Spinal cord (tissue), 10 donors: Measurements from ENCODE around the gene LRRC59. TPM values are rescaled to one million over a fixed set of nuclear protein-coding genes. Genes with fewer than 3 reads are reported as not detected.
"Not testable (repeated sequence)": the region's sequence is repeated elsewhere in the genome, so short reads cannot be mapped to it uniquely, and the experiment has no call there.

ENCODE experiments used
- DNase-seq, 6 donors: peaks; one replicate each; pipeline versions ENCODE4 v3.0.0 to v3.0.0-alpha.2; 2013 to 2015; ENCODE audit warnings: low spot score in 6 of 6, low read depth in 4 of 6
- H3K27ac ChIP-seq: one replicate; pipeline ENCODE4 v1.5.1; 2013; ENCODE audit warnings: low read depth, low read length, control low read depth
- H3K27me3 ChIP-seq: one replicate; pipeline ENCODE4 v1.6.1; 2013; ENCODE audit warnings: low read length; ENCODE audit not compliant: control insufficient read depth, insufficient read depth
- H3K36me3 ChIP-seq: one replicate; pipeline ENCODE4 v1.6.1; 2013; ENCODE audit warnings: low read length; ENCODE audit not compliant: control insufficient read depth, insufficient read depth
- H3K4me1 ChIP-seq: one replicate; pipeline ENCODE4 v1.6.1; 2013; ENCODE audit warnings: low read length; ENCODE audit not compliant: control insufficient read depth, insufficient read depth
- H3K4me3 ChIP-seq: one replicate; pipeline ENCODE4 v1.5.1; 2013; ENCODE audit warnings: low read depth, low read length, control low read depth
- H3K9me3 ChIP-seq: one replicate; pipeline ENCODE4 v1.6.1; 2013; ENCODE audit warnings: low read length; ENCODE audit not compliant: control insufficient read depth, insufficient read depth
- WGBS: methylation state at CpG from one replicate; pipeline ENCODE4 v1.1.5; 2013; ENCODE audit warnings: missing lambda C conversion rate; ENCODE audit not compliant: insufficient coverage; 5-methylcytosine and 5-hydroxymethylcytosine counted together
- polyA plus RNA-seq, 2 donors: library from polyadenylated mRNA; unstranded; fragments of 120-200 nt; gene quantifications; one replicate each; pipeline ENCODE4 v1.2.1, GENCODE V29; 2013; ENCODE audit not compliant: insufficient read length in 2 of 2
- small RNA-seq: library from RNA; depleted of rRNA; stranded (forward); fragments of <200 nt; gene quantifications from one replicate; pipeline ENCODE3, GENCODE V24; 2014; ENCODE audit warnings: low replicate concordance
- total RNA-seq, 2 donors: library from RNA; depleted of rRNA in 1 of 2; stranded (reverse); fragments of 120-200 nt in 1 of 2; fragments of >200 nt in 1 of 2; gene quantifications; one replicate each; pipeline versions ENCODE4 v1.2.3 to v1.2.4, GENCODE V29; 2013 to 2014
- donor health status: healthy.

Gene LRRC59
- total and polyA plus RNA-seq, 4 donors = 45.7 to 63.9 (median 54.2) TPM

GRCh38 chr17:50339381-50339780 lies 57.9 kb downstream of the LRRC59 start:
- Histone ChIP-seq H3K27ac (no peak overlapping the region), H3K27me3 (peaks cover 2% of the 10 kb centered on the region), H3K36me3 (no peaks in the 10 kb centered on the region), H3K4me1 (no peaks in the 10 kb centered on the region), H3K4me3 (no peak overlapping the region), H3K9me3 (peaks cover 3% of the 10 kb centered on the region)
- no peak for DNase-seq

GRCh38 chr17:50338645-50339044 lies 58.7 kb downstream of the LRRC59 start:
- H3K4me3 ChIP-seq = no peak overlapping the region
- no peaks in the 10 kb centered on the region for H3K4me1 ChIP-seq
- H3K27ac ChIP-seq = no peak overlapping the region
- peaks cover 2% of the 10 kb centered on the region for H3K27me3 ChIP-seq
- no peak for DNase-seq
- H3K36me3 ChIP-seq = no peaks in the 10 kb centered on the region
- peaks cover 3% of the 10 kb centered on the region for H3K9me3 ChIP-seq

GRCh38 chr17:50337956-50338355 lies 59.4 kb downstream of the LRRC59 start:
- no peak for DNase-seq
- peaks cover 3% of the 10 kb centered on the region for H3K9me3 ChIP-seq
- peaks cover 3% of the 10 kb centered on the region for H3K4me1 ChIP-seq
- WGBS = no CpG with 5 or more reads among the region's 2 CpGs
- H3K4me3 ChIP-seq = no peak overlapping the region
- peaks cover 2% of the 10 kb centered on the region for H3K27me3 ChIP-seq
- H3K36me3 ChIP-seq = no peaks in the 10 kb centered on the region
- no peak overlapping the region for H3K27ac ChIP-seq

GRCh38 chr17:50333291-50334057 lies 63.8 kb downstream of the LRRC59 start:
- not testable (repeated sequence) for H3K4me1 ChIP-seq, H3K36me3 ChIP-seq, H3K27me3 ChIP-seq, H3K9me3 ChIP-seq, H3K4me3 ChIP-seq
- peak overlapping the region; percentile 61 for H3K27ac ChIP-seq
- WGBS = no CpG with 5 or more reads among the region's 14 CpGs
- peak in 1 of 6 donors; percentile 35 for DNase-seq

GRCh38 chr17:50332196-50332595 lies 65.1 kb downstream of the LRRC59 start:
- 78% methylated on average over 5 of the region's 6 CpGs for WGBS
- Histone ChIP-seq H3K4me3 (no peak overlapping the region), H3K9me3 (no peaks in the 10 kb centered on the region), H3K36me3 (no peaks in the 10 kb centered on the region), H3K27me3 (no peaks in the 10 kb centered on the region), H3K27ac (no peak overlapping the region), H3K4me1 (peaks cover 17% of the 10 kb centered on the region)
- no peak for DNase-seq

Small RNA genes lying within 50 kb of the gene (small RNA-seq; reads per million reads assigned to genes)
- not detected for gene RF00019

Other genes starting within 250 kb of the LRRC59 start
- 10 to 100 TPM; 23.7 to 40.8 TPM for gene PPP1R9B, start 246.8 kb downstream of the LRRC59 start, total RNA-seq
- 100 to 1,000 TPM; 102 TPM for gene PPP1R9B, start 246.8 kb downstream of the LRRC59 start, polyA plus RNA-seq
- under 1 TPM; 0.72 to 0.99 TPM for gene SGCA, start 231.5 kb downstream of the LRRC59 start, total RNA-seq
- 1 to 10 TPM; 1.4 to 3.0 TPM for gene SGCA, start 231.5 kb downstream of the LRRC59 start, polyA plus RNA-seq
- 1,000 to 10,000 TPM; 1,525 to 2,315 TPM for gene COL1A1, start 195.9 kb downstream of the LRRC59 start, total RNA-seq
- gene COL1A1, start 195.9 kb downstream of the LRRC59 start, polyA plus RNA-seq = 1,000 to 10,000 TPM in 1 of 2 donors, 100 to 1,000 TPM in 1; 586 to 1,058 TPM
- gene TMEM92, start 123.1 kb downstream of the LRRC59 start, total RNA-seq = 1 to 10 TPM; 1.2 to 3.3 TPM
- 1 to 10 TPM in 1 of 2 donors, under 1 TPM in 1; 0.49 to 3.0 TPM for gene TMEM92, start 123.1 kb downstream of the LRRC59 start, polyA plus RNA-seq
- gene XYLT2, start 51.4 kb downstream of the LRRC59 start, total RNA-seq = 10 to 100 TPM; 15.8 to 35.9 TPM
- 10 to 100 TPM; 15.3 to 26.3 TPM for gene XYLT2, start 51.4 kb downstream of the LRRC59 start, polyA plus RNA-seq
- gene MRPL27, start 24.3 kb downstream of the LRRC59 start, total RNA-seq = 10 to 100 TPM; 45.3 to 98.7 TPM
- 10 to 100 TPM; 70.1 to 76.7 TPM for gene MRPL27, start 24.3 kb downstream of the LRRC59 start, polyA plus RNA-seq
- gene EME1, start 24.3 kb downstream of the LRRC59 start, total RNA-seq = 1 to 10 TPM; 3.1 to 5.5 TPM
- gene EME1, start 24.3 kb downstream of the LRRC59 start, polyA plus RNA-seq = 1 to 10 TPM; 6.8 to 7.5 TPM
- 10 to 100 TPM; 10.1 to 50.7 TPM for gene ACSF2, start 28.7 kb upstream of the LRRC59 start, total RNA-seq
- gene ACSF2, start 28.7 kb upstream of the LRRC59 start, polyA plus RNA-seq = 10 to 100 TPM; 21.2 to 26.7 TPM
- gene CHAD, start 71.4 kb upstream of the LRRC59 start, total RNA-seq = under 1 TPM; 0.55 to 0.89 TPM
- gene CHAD, start 71.4 kb upstream of the LRRC59 start, polyA plus RNA-seq = 10 to 100 TPM in 1 of 2 donors, 1 to 10 TPM in 1; 9.2 to 13.6 TPM
- 10 to 100 TPM; 17.2 to 27.3 TPM for gene RSAD1, start 81.3 kb upstream of the LRRC59 start, total RNA-seq
- 10 to 100 TPM; 41.8 to 54.7 TPM for gene RSAD1, start 81.3 kb upstream of the LRRC59 start, polyA plus RNA-seq
- 1 to 10 TPM; 1.1 to 3.4 TPM for gene MYCBPAP, start 110.9 kb upstream of the LRRC59 start, total RNA-seq
- 1 to 10 TPM; 2.5 to 5.0 TPM for gene MYCBPAP, start 110.9 kb upstream of the LRRC59 start, polyA plus RNA-seq
- 1 to 10 TPM in 1 of 2 donors, under 1 TPM in 1; 0.39 to 1.3 TPM for gene EPN3, start 135.2 kb upstream of the LRRC59 start, total RNA-seq
- 1 to 10 TPM; 1.8 to 3.7 TPM for gene EPN3, start 135.2 kb upstream of the LRRC59 start, polyA plus RNA-seq
- gene SPATA20, start 149.7 kb upstream of the LRRC59 start, total RNA-seq = 10 to 100 TPM; 31.5 to 43.3 TPM
- 10 to 100 TPM; 44.7 to 45.9 TPM for gene SPATA20, start 149.7 kb upstream of the LRRC59 start, polyA plus RNA-seq
- gene CACNA1G, start 163.2 kb upstream of the LRRC59 start, total RNA-seq = 10 to 100 TPM; 10.6 to 21.0 TPM
- 10 to 100 TPM; 25.3 to 37.6 TPM for gene CACNA1G, start 163.2 kb upstream of the LRRC59 start, polyA plus RNA-seq
- gene ABCC3, start 237.4 kb upstream of the LRRC59 start, total RNA-seq = under 1 TPM; 0.17 to 0.69 TPM
- gene ABCC3, start 237.4 kb upstream of the LRRC59 start, polyA plus RNA-seq = 1 to 10 TPM in 1 of 2 donors, under 1 TPM in 1; 0.52 to 1.2 TPM